NOMO-1 treated with dmso at 0.1 percent for 144 hours (cell line): Measurements from ENCODE around the gene PDE4A.
A peak's percentile ranks its signal among the peaks of the same experiment; 100 is the strongest.
"Not testable (repeated sequence)": the region's sequence is repeated elsewhere in the genome, so short reads cannot be mapped to it uniquely, and the experiment has no call there.

ENCODE experiments used
- DNase-seq: peaks from one replicate; lab custom pipeline; 2025; ENCODE audit not compliant: unreplicated experiment; lab: John Stamatoyannopoulos, UW

Gene PDE4A

GRCh38 chr19:10461047-10461949 lies 41.0 kb downstream of the PDE4A start:
- DNase-seq, result no peak

DNA sequence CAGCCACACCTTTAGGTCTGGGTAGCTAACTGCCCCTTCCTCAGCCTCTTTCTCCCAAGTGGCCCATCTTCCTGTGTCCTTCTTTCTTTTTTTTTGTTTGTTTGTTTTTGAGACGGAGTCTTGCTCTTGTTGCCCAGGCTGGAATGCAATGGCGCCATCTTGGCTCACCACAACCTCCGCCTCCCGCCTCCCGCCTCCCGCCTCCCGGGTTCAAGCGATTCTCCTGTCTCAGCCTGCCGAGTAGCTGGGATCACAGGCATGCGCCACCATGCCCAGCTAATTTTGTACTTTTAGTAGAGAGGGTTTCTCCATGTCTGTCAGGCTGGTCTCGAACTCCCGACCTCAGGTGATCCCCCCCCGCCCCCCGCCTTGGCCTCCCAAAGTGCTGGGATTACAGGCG lies 41.7 kb downstream of the PDE4A start:
- DNase-seq, result not testable (repeated sequence)

- no peak for DNase-seq
Measured at GRCh38 chr19:10462557-10462956, 42.2 kb downstream of the PDE4A start.

DNA sequence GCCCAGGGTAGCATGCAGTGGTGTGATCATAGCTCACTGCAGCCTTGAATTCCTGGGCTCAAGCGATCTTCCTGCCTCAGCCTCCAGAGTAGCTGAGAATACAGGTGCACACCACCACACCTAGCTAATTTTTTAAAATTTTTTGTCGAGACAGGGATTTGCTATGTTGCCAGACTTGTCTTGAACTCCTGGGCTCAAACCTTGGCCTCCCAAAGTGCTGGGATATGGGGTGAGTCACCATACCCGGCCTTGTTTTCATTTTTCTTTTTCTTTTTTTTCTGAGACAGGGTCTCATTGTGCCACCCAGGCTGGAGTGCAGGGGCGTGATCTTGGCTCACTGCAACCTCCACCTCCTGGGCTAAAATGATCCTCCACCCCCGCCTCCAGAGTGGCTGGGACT lies 44.1 kb downstream of the PDE4A start:
- no peak for DNase-seq

DNA sequence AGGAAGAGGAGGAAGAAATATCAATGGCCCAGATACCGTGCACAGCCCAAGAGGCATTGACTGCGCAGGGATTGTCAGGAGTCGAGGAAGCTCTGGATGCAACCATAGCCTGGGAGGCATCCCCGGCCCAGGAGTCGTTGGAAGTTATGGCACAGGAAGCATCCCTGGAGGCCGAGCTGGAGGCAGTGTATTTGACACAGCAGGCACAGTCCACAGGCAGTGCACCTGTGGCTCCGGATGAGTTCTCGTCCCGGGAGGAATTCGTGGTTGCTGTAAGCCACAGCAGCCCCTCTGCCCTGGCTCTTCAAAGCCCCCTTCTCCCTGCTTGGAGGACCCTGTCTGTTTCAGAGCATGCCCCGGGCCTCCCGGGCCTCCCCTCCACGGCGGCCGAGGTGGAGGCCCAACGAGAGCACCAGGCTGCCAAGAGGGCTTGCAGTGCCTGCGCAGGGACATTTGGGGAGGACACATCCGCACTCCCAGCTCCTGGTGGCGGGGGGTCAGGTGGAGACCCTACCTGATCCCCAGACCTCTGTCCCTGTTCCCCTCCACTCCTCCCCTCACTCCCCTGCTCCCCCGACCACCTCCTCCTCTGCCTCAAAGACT lies 46.9 kb downstream of the PDE4A start:
- no peak for DNase-seq

GRCh38 chr19:10468133-10468532 lies 47.8 kb downstream of the PDE4A start:
- DNase-seq, result no peak

GRCh38 chr19:10471909-10472308 lies 51.6 kb downstream of the PDE4A start:
- DNase-seq, result no peak

DNA sequence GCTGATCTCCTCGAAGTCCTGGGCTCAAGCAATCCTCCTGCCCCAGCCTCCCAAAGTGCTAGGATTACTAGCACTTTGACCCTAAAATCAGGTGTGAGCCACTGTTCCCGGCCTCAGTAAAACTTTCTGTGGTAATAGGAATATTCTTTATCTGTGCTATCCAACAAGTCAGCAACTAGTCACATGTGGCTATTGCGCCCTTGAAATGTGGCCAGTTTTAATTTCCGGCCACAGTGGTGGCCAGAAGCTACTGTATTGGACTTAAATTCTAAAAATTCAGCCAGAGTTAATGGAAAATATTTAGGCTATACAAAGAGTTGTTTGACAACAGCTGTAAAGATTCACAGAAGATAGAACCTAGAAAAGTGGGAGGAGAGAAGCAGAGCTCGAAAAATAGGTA lies 52.9 kb downstream of the PDE4A start:
- no peak for DNase-seq

- no peak for DNase-seq
Measured at GRCh38 chr19:10474962-10475451, 54.7 kb downstream of the PDE4A start.

DNA sequence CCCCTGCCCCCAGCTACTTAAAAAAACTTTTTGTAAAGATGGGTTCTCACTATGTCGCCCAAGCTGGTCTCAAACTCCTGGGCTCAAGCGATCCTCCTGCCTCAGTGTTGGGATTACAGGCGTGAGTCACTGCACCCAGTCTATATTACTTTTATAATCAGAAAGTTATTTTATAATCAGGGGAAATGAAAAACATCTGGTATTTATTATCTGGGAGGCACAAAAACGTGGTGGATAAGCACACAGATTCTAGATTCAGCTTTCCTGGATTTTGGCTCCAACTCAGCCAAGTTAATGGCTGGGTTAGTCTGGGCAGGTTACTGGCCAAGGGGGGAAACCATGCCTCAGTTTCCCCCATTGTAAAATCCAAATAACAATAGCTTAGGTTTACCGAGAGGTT lies 58.1 kb downstream of the PDE4A start:
- no peak for DNase-seq

DNA sequence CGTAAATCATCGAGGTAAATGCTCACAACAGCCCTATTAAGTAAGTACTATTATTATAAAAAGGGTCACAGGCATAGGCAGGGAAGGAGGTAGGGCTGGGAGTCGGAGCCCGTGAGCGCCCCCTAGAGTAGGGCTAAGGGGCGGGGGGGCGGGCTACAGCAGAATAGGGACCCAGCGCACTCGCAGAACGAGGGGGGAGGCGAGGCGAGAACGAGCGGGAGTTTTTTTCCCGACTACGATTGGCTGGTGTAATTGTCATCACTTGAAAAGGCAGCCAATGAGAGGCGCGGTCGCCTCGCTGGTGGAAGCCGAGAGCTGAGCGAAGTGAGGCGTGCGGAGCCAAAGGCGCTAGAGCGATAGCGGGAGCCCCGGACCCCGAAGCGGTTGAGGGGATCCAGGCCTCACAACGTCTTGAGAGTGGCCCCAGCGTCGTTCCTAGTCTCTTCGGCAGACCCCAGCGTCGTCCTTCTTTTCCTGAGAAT lies 58.6 kb downstream of the PDE4A start:
- DNase-seq, result peak; percentile 94

DNA sequence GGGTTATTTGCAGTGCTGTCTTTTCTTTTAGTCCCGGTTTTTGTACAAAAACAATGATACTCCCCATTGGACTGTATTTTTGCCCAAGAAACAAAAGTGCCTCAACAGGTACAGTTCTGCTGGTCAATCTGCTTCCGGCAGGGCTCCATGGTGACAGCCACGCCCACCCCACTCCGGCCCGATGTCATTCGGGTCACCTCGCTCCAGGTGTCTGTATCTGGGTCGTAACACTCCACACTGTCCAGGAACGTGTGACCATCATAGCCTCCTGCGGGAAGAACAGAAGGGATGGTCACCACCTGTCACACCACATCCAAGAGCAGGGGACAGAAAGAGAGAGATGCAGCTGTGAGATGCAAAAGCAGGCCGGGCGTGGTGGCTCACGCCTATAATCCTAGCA lies 66.2 kb downstream of the PDE4A start:
- DNase-seq, result no peak

DNA sequence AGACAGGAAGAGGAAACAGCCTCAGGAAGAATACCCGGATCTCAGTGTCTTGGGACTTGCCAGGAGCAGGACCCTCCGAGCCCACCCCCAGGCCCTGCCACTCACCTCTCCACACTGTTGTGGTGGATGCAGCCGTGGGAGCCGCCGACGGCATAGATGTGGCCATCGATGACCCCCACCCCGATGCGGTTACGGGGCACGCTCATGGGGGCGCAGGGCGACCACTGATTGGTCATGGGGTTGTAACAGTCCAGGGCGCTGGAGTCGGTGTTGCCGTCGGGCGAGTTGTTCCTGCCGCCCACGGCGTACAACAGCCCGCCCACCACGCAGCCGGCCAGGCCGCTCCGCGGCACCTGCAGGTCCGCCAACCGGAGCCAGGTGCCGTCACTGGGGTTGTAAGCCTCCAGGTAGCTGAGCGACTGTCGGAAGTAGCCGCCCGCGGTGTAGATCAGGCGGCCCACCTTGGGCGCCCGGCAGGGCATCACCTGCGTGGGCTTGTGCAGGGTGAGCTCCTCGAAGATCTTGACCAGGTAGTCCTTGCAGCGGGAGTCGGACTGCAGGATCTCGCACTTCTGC lies 71.2 kb downstream of the PDE4A start:
- DNase-seq, result no peak

- DNase-seq, result no peak
Measured at GRCh38 chr19:10497371-10497770, 77.0 kb downstream of the PDE4A start.

- DNase-seq, result no peak
Measured at GRCh38 chr19:10499550-10500246, 79.4 kb downstream of the PDE4A start.

DNA sequence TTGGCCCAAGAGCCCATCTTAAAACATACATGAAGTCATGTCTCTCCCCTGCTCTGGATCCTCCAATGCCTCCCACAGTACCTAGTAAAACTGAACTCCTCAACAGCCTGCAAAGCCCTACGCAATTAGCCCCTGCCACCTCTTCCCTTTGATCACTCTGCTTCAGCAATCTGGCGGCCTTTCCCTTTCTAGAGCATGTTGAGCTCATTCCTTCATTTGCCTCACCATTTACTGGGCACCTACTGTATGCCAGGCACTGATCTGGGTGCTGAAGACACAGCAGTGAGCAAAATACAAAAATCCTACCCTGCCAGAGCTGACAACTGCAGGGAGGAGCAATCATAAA lies 79.9 kb downstream of the PDE4A start:
- no peak for DNase-seq

DNA sequence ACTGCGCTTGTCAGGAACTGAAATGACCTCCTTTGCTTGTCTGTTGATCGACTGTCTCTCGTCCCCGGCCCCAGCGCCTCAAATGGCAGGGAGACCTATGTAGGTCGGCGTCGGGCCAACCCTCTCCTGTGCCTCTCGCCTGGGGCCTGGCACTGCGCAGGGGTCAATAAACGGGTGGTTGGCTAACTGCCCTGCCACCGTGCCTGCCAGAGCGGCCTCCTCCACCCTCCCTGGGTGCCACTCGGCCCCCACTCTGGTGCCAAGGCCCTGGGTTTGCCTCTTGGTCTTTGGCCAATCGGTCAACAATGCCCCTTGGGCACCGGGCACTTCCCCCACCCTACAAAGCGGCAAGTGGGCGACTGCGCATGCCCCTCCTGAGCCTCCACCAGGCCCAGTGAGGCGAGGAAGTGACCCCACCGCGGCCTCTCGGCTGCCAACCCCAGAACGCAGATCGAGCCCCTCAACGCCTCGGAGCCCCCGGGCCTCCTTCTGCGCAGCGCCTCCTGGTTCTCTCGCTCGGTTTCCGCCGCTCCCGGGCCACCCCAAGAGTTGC lies 81.7 kb downstream of the PDE4A start:
- no peak for DNase-seq

GRCh38 chr19:10502524-10503001 lies 82.2 kb downstream of the PDE4A start:
- DNase-seq, result peak; percentile 85

- no peak for DNase-seq
Measured at GRCh38 chr19:10503002-10503789, 82.9 kb downstream of the PDE4A start, which contains the start of gene KEAP1. KEAP1 (minus strand) TSS chr19:10503356; CDS start chr19:10500033, 3,323 bp downstream.
